ENCODE results near the gene NHERF1.

Gene NHERF1

GRCh38 chr17:74728033-74728701 is 20.3 kb upstream of the NHERF1 start:
- no peak for TF ChIP-seq CTCF (IDR thresholded peaks at IDR 0.05)

- TF ChIP-seq CTCF (IDR thresholded peaks at IDR 0.05), result no peak
These were observed 19.7 kb upstream of the NHERF1 start for GRCh38 chr17:74728702-74729075.

- TF ChIP-seq CTCF (IDR thresholded peaks at IDR 0.05), result no peak
These were observed 19.1 kb upstream of the NHERF1 start for GRCh38 chr17:74729368-74729767.

DNA sequence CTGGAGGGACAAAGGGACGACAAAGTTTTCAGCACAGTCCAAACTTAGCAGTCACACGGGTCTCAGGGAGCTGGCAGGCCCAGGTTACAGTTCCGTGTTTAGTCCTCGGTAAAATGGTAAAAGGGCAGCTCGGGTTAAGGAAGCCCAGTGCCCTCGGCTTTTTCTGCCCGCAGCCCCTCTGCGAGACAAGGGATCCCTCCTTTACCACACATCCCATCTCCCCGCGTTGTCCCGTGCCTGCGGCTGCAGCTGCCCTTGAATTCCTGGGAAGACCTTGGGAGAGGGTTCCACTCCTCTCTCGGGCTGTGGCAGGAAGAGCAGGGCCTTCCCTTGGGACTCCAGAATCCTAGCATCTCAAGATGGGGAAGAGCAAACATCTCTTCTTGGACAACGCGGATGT is 18.6 kb upstream of the NHERF1 start:
- no peak for TF ChIP-seq CTCF (IDR thresholded peaks at IDR 0.05)

GRCh38 chr17:74730491-74731346 is 17.7 kb upstream of the NHERF1 start:
- no peak for TF ChIP-seq CTCF (IDR thresholded peaks at IDR 0.05)

- TF ChIP-seq CTCF (IDR thresholded peaks at IDR 0.05), result no peak
These were observed 17.2 kb upstream of the NHERF1 start for GRCh38 chr17:74731347-74731605.

- no peak for TF ChIP-seq CTCF (IDR thresholded peaks at IDR 0.05)
These were observed 16.2 kb upstream of the NHERF1 start for GRCh38 chr17:74732042-74732867.

Data from LNCAP (cell line).